Endothelial cell of umbilical vein (primary cell): ENCODE data around the gene ARHGEF28. TPM values are rescaled to one million over a fixed set of nuclear protein-coding genes. Genes with fewer than 3 reads are reported as not detected.

ENCODE experiments used
- BruUV-seq: library from RNA; stranded (reverse); fragments of 400-500 nt; replicated peaks from 2 replicates; lab custom pipeline; 2021; lab: Mats Ljungman, UMichigan
- CTCF ChIA-PET: fragments of 300-600, 350-600 bp; sonication (Branson Sonifier 250); formaldehyde crosslinking; loops from one replicate; lab custom pipeline; 2021; ENCODE audit warnings: antibody characterized with exemption, inconsistent platforms; lab: Charles Lee
- POLR2A ChIA-PET: fragments of 300-600, 350-600 bp; sonication (Branson Sonifier 250); formaldehyde crosslinking; loops from one replicate; lab custom pipeline; 2021; ENCODE audit warnings: antibody characterized with exemption, inconsistent platforms; lab: Charles Lee
- DNase-seq: peaks from one replicate; pipeline ENCODE4 v3.0.0-alpha.2; 2011; ENCODE audit warnings: low read depth, low spot score
- FAIRE-seq: peaks from 2 replicates; lab custom pipeline; 2011; peaks lifted over from hg19 to GRCh38; lab: Jason Lieb, UNC
- H2AFZ ChIP-seq: 2 replicates; pipeline ENCODE4 v1.6.0; 2012; ENCODE audit warnings: low read depth, low read length, control low read depth, inconsistent platforms
- H3K27ac ChIP-seq: 2 replicates; pipeline ENCODE4 v1.5.1; 2011; ENCODE audit warnings: low read depth, mild to moderate bottlenecking, control low read depth, low read length, moderate library complexity; ENCODE audit not compliant: insufficient read depth
- H3K27me3 ChIP-seq, 2 experiments: 2 replicates each; pipeline versions ENCODE4 v1.6.0 to v1.6.1; 2011; ENCODE audit warnings: low read length in 2 of 2, mixed read lengths in 1 of 2; ENCODE audit not compliant: control insufficient read depth in 2 of 2, insufficient read depth in 2 of 2
- H3K36me3 ChIP-seq, 2 experiments: 2 replicates in 1 of 2; 3 replicates in 1 of 2; pipeline ENCODE4 v1.5.1; 2011; ENCODE audit warnings: low read length in 2 of 2, mild to moderate bottlenecking in 1 of 2, moderate library complexity in 1 of 2; ENCODE audit not compliant: control insufficient read depth in 2 of 2, insufficient read depth in 2 of 2; ENCODE audit errors: extremely low read depth in 1 of 2
- H3K4me1 ChIP-seq: 3 replicates; pipeline ENCODE4 v1.5.1; 2011; ENCODE audit warnings: mild to moderate bottlenecking, low read length; ENCODE audit not compliant: control insufficient read depth, insufficient read depth; ENCODE audit errors: extremely low read depth
- H3K4me2 ChIP-seq: 2 replicates; pipeline ENCODE4 v1.6.1; 2011; ENCODE audit warnings: low read length, control low read depth, mixed read lengths; ENCODE audit not compliant: insufficient read depth
- H3K4me3 ChIP-seq, 3 experiments: fragments of 200-600 bp in 1 of 3; sonication (generic), shearing (Covaris generic) in 1 of 3; replicated peaks in 1 of 3; 2 replicates each; pipeline ENCODE4 v1.5.1; 2011 to 2016; ENCODE audit warnings: control low read depth in 3 of 3, low read length in 3 of 3, mild to moderate bottlenecking in 2 of 3, inconsistent platforms in 1 of 3, low read depth in 1 of 3, moderate library complexity in 1 of 3; ENCODE audit not compliant: insufficient read depth in 1 of 3
- H3K79me2 ChIP-seq: 2 replicates; pipeline ENCODE4 v1.6.0; 2012; ENCODE audit warnings: low read length, inconsistent platforms; ENCODE audit not compliant: control insufficient read depth, insufficient read depth
- H3K9ac ChIP-seq: replicated peaks from 2 replicates; pipeline ENCODE3; 2011; ENCODE audit warnings: low read length, control low read depth; ENCODE audit not compliant: insufficient read depth; ENCODE audit errors: extremely low read depth
- H3K9me1 ChIP-seq: replicated peaks from 3 replicates; pipeline ENCODE4 v1.6.0; 2011; ENCODE audit warnings: mild to moderate bottlenecking, low read length; ENCODE audit not compliant: control insufficient read depth, insufficient read depth; ENCODE audit errors: extremely low read depth
- H3K9me3 ChIP-seq: replicated peaks from 2 replicates; pipeline ENCODE4 v1.5.1; 2012; ENCODE audit warnings: low read length, inconsistent platforms; ENCODE audit not compliant: control insufficient read depth, insufficient read depth
- H4K20me1 ChIP-seq: replicated peaks from 2 replicates; pipeline ENCODE3; 2011; ENCODE audit warnings: mild to moderate bottlenecking, low read length; ENCODE audit not compliant: control insufficient read depth, insufficient read depth; ENCODE audit errors: extremely low read depth
- EZH2 ChIP-seq: IDR thresholded peaks from 2 replicates; pipeline ENCODE4 v1.6.1; 2012; ENCODE audit warnings: borderline replicate concordance, low read depth, mild to moderate bottlenecking, moderate library complexity, low read length, inconsistent platforms; ENCODE audit not compliant: severe bottlenecking
- FOS ChIP-seq: IDR thresholded peaks from 2 replicates; pipeline ENCODE4 v1.6.1; 2011; ENCODE audit warnings: mild to moderate bottlenecking, low read length, moderate library complexity, borderline replicate concordance; ENCODE audit not compliant: insufficient read depth
- GATA2 ChIP-seq: IDR thresholded peaks from 2 replicates; pipeline ENCODE4 v1.7.0; 2011; ENCODE audit warnings: low read depth, mild to moderate bottlenecking, moderate library complexity, mixed read lengths, low read length; ENCODE audit not compliant: insufficient read length, insufficient read depth
- JUN ChIP-seq: IDR thresholded peaks from 2 replicates; pipeline ENCODE4 v1.6.1; 2011; ENCODE audit warnings: borderline replicate concordance, low read depth; ENCODE audit not compliant: insufficient read length, insufficient read depth
- MAX ChIP-seq: IDR thresholded peaks from 2 replicates; pipeline ENCODE4 v1.6.1; 2011; ENCODE audit not compliant: insufficient read depth, insufficient read length
- MYC ChIP-seq: IDR thresholded peaks from one replicate; pipeline ENCODE4 v1.6.1; 2011; ENCODE audit warnings: mild to moderate bottlenecking, low read depth, low read length
- dilution Hi-C: fragments of 300-500 bp; cut with MboI; formaldehyde crosslinking; loops from one replicate; pipeline ENCODE4 v1.15.0; 2019; ENCODE audit warnings: low sequenced_read_pairs; ENCODE audit not compliant: extremely low pct_ligation_motif_present
- intact Hi-C: fragments of 100-400 bp; cut with micrococcal nuclease; formaldehyde crosslinking; loops from one replicate; pipeline ENCODE4 v1.10.0; 2022
- polyA plus RNA-seq, 4 experiments: library from polyadenylated mRNA; depleted of rRNA in 3 of 4; stranded (reverse) in 3 of 4; unstranded in 1 of 4; fragments of >200 nt; gene quantifications; 2 replicates each; pipeline versions ENCODE4 v1.2.1 to v1.2.3, GENCODE V29; 2011 to 2012; ENCODE audit warnings: missing spikeins in 1 of 4
- total RNA-seq: library from RNA; stranded (reverse); gene quantifications from 2 replicates; pipeline ENCODE4 v1.2.3, GENCODE V29; 2021
- TF ChIP-seq, protein P1 (sequence below), 2 donors: IDR thresholded peaks; 1 replicate in 1 of 2; 2 replicates in 1 of 2; pipeline ENCODE4 v1.5.1; 2011; ENCODE audit warnings: low read length in 2 of 2, mild to moderate bottlenecking in 2 of 2, moderate library complexity in 2 of 2, control low read depth in 1 of 2, inconsistent platforms in 1 of 2, low read depth in 1 of 2; ENCODE audit not compliant: insufficient read depth in 1 of 2; ENCODE audit errors: extremely low read depth in 1 of 2

Gene ARHGEF28
- total and polyA plus RNA-seq, 2 donors (not counting 3 experiments of a cell fraction or from before 2014, with no cell fraction given), result 29.5 to 108 TPM

DNA sequence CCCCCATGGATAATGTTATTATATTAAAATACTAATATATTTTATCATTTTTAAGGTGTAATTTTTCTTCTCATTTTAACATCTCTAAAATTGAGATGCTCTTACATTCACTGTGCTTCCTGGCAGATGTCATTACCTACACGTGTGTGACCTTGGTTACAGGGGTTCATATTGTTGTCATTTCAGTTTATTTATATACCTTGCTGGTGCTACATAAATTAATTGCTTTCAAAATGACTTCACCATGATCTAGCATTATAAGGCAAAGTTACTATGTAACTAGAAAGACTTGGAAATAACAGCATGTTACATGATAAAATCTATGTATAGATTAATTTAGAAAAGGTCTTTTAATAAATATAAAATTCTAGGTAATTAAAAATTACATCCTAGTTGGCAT is 60.9 kb downstream of the ARHGEF28 start:
- no peak for DNase-seq
- no peaks in the 10 kb centered on the region for H3K27me3 ChIP-seq
- no peak overlapping the region for H3K4me2 ChIP-seq
- FAIRE-seq, result no peak
- H3K4me3 ChIP-seq, result no peak overlapping the region
- TF ChIP-seq JUN (no peak), MAX (no peak), FOS (no peak)
- TF ChIP-seq, protein P1, sequence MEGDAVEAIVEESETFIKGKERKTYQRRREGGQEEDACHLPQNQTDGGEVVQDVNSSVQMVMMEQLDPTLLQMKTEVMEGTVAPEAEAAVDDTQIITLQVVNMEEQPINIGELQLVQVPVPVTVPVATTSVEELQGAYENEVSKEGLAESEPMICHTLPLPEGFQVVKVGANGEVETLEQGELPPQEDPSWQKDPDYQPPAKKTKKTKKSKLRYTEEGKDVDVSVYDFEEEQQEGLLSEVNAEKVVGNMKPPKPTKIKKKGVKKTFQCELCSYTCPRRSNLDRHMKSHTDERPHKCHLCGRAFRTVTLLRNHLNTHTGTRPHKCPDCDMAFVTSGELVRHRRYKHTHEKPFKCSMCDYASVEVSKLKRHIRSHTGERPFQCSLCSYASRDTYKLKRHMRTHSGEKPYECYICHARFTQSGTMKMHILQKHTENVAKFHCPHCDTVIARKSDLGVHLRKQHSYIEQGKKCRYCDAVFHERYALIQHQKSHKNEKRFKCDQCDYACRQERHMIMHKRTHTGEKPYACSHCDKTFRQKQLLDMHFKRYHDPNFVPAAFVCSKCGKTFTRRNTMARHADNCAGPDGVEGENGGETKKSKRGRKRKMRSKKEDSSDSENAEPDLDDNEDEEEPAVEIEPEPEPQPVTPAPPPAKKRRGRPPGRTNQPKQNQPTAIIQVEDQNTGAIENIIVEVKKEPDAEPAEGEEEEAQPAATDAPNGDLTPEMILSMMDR (IDR thresholded peaks at IDR 0.05; ENCODE audit: extremely low read depth in 1 of 2, insufficient read depth in 1 of 2, low read depth in 1 of 2, low read length in 2 of 2), result no peak
- H3K4me1 ChIP-seq, result peaks cover 12% of the 10 kb centered on the region
- H2AFZ ChIP-seq, result no peak overlapping the region
- peaks cover 0 to 11% of the 10 kb centered on the region in 2 experiments for H3K36me3 ChIP-seq
- H4K20me1 ChIP-seq, result no peaks in the 10 kb centered on the region
- no peak overlapping the region for H3K27ac ChIP-seq
- intact Hi-C loops, result no loop called here
- no TSS peak for BruUV-seq
- H3K9ac ChIP-seq, result no peak overlapping the region
- POLR2A ChIA-PET, result no interaction called here
- CTCF ChIA-PET, result no interaction called here
- H3K9me1 ChIP-seq, result peaks cover 3% of the 10 kb centered on the region
- peaks cover 73% of the 10 kb centered on the region for H3K79me2 ChIP-seq
- dilution Hi-C loops, result no loop called here
- H3K9me3 ChIP-seq, result no peaks in the 10 kb centered on the region

GRCh38 chr5:73687357-73687756 is 61.4 kb downstream of the ARHGEF28 start:
- no peak for FAIRE-seq
- dilution Hi-C loops, result no loop called here
- Histone ChIP-seq H3K27me3 (no peaks in the 10 kb centered on the region), H4K20me1 (no peaks in the 10 kb centered on the region), H3K79me2 (peaks cover 72% of the 10 kb centered on the region), H3K9ac (no peak overlapping the region), H3K4me2 (no peak overlapping the region), H3K27ac (no peak overlapping the region), H3K36me3 (peaks cover 0 to 11% of the 10 kb centered on the region in 2 experiments), H2AFZ (no peak overlapping the region), H3K9me1 (peaks cover 3% of the 10 kb centered on the region), H3K4me1 (peaks cover 17% of the 10 kb centered on the region), H3K4me3 (no peak overlapping the region), H3K9me3 (no peaks in the 10 kb centered on the region)
- no TSS peak for BruUV-seq
- ChIA-PET CTCF (no interaction called here), POLR2A (no interaction called here)
- intact Hi-C loops, result no loop called here
- TF ChIP-seq, protein P1 (IDR thresholded peaks at IDR 0.05; ENCODE audit: extremely low read depth in 1 of 2, insufficient read depth in 1 of 2, low read depth in 1 of 2, low read length in 2 of 2), result no peak
- no peak for TF ChIP-seq GATA2
- TF ChIP-seq EZH2, result no peak
- no peak for TF ChIP-seq FOS
- TF ChIP-seq MYC, result no peak
- DNase-seq, result no peak
